Endothelial cell (in vitro differentiated cells): ENCODE results near the gene OPN1LW. TPM values are rescaled to one million over a fixed set of nuclear protein-coding genes. Genes with fewer than 3 reads are reported as not detected.
"Not testable (repeated sequence)": the region's sequence is repeated elsewhere in the genome, so short reads cannot be mapped to it uniquely, and the experiment has no call there.

ENCODE experiments used
- DNase-seq: peaks from one replicate; pipeline ENCODE4 v3.0.0; 2021; ENCODE audit warnings: low spot score
- H3K27ac Mint-ChIP-seq: one replicate; pipeline ENCODE4 v1.8.0; 2021; ENCODE audit warnings: mixed read lengths, inconsistent platforms; ENCODE audit not compliant: unreplicated experiment
- H3K27me3 Mint-ChIP-seq: one replicate; pipeline ENCODE4 v1.8.0; 2021; ENCODE audit warnings: mild to moderate bottlenecking, moderate library complexity, mixed read lengths, inconsistent platforms; ENCODE audit not compliant: unreplicated experiment
- H3K36me3 Mint-ChIP-seq: one replicate; pipeline ENCODE4 v1.8.0; 2021; ENCODE audit warnings: mild to moderate bottlenecking, low read depth, mixed read lengths, inconsistent platforms; ENCODE audit not compliant: unreplicated experiment
- H3K4me1 Mint-ChIP-seq: one replicate; pipeline ENCODE4 v1.8.0; 2021; ENCODE audit warnings: mild to moderate bottlenecking, mixed read lengths, inconsistent platforms; ENCODE audit not compliant: unreplicated experiment
- H3K4me3 Mint-ChIP-seq: one replicate; pipeline ENCODE4 v1.8.0; 2021; ENCODE audit warnings: mild to moderate bottlenecking, mixed read lengths, inconsistent platforms; ENCODE audit not compliant: unreplicated experiment
- H3K9me3 Mint-ChIP-seq: one replicate; pipeline ENCODE4 v1.8.0; 2021; ENCODE audit warnings: mixed read lengths, inconsistent platforms; ENCODE audit not compliant: unreplicated experiment
- long read RNA-seq: library from polyadenylated mRNA; unstranded; transcript quantifications from one replicate; pipeline ENCODE4 v2.0.0, GENCODE V29; 2020; ENCODE audit not compliant: unreplicated experiment
- total RNA-seq: library from RNA; stranded (reverse); fragmentation: NEBNext Ultra II Directional; extraction: Animal tissue kit (Norgen Biotek cat#: 25700); gene quantifications from one replicate; pipeline ENCODE4 v1.2.1, GENCODE V29; 2021; ENCODE audit not compliant: unreplicated experiment
- TF ChIP-seq, protein P1 (sequence below): fragments of 200-600 bp; sonication (generic); IDR thresholded peaks from one replicate; pipeline ENCODE4 v1.5.0; 2021; ENCODE audit warnings: antibody characterized with exemption; ENCODE audit not compliant: unreplicated experiment

The OPN1LW gene
- total RNA-seq, result not detected
- long read RNA-seq, result 0 reads

- not testable (repeated sequence) for DNase-seq, H3K4me1 Mint-ChIP-seq, H3K27me3 Mint-ChIP-seq, H3K4me3 Mint-ChIP-seq, H3K9me3 Mint-ChIP-seq, H3K27ac Mint-ChIP-seq, H3K36me3 Mint-ChIP-seq
Observed at GRCh38 chrX:154144010-154144409, at the start of gene OPN1LW. OPN1LW (plus strand) TSS chrX:154144243; CDS start chrX:154144284, 41 bp downstream.

DNA sequence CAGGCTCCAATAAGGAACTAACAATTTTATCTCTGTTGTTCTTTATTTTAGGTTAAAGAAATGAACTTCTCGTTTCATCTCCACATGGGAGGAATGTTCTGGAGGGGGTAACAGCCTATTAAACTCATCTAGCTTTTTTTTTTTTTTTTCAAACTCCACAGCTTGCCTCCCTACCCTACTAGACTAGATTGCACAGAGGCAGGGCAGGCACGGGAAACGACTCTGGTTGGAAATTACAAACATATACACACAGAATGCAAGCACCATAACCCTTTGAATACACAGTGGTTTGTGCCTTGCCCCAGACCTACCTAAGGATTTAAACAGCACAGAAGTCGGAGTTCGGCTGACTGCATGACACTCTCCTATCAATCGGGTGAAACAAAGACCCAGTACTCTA lies 49.2 kb upstream of the OPN1LW start:
- no peaks in the 10 kb centered on the region for H3K9me3 Mint-ChIP-seq
- DNase-seq, result no peak
- peak overlapping the region; percentile 83 for H3K27ac Mint-ChIP-seq
- TF ChIP-seq, protein P1, sequence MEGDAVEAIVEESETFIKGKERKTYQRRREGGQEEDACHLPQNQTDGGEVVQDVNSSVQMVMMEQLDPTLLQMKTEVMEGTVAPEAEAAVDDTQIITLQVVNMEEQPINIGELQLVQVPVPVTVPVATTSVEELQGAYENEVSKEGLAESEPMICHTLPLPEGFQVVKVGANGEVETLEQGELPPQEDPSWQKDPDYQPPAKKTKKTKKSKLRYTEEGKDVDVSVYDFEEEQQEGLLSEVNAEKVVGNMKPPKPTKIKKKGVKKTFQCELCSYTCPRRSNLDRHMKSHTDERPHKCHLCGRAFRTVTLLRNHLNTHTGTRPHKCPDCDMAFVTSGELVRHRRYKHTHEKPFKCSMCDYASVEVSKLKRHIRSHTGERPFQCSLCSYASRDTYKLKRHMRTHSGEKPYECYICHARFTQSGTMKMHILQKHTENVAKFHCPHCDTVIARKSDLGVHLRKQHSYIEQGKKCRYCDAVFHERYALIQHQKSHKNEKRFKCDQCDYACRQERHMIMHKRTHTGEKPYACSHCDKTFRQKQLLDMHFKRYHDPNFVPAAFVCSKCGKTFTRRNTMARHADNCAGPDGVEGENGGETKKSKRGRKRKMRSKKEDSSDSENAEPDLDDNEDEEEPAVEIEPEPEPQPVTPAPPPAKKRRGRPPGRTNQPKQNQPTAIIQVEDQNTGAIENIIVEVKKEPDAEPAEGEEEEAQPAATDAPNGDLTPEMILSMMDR, result no peak
- H3K4me1 Mint-ChIP-seq, result peaks cover 40% of the 10 kb centered on the region
- H3K36me3 Mint-ChIP-seq, result peaks cover 12% of the 10 kb centered on the region
- H3K27me3 Mint-ChIP-seq, result peaks cover 3% of the 10 kb centered on the region
- peak overlapping the region; percentile 94 for H3K4me3 Mint-ChIP-seq

DNA sequence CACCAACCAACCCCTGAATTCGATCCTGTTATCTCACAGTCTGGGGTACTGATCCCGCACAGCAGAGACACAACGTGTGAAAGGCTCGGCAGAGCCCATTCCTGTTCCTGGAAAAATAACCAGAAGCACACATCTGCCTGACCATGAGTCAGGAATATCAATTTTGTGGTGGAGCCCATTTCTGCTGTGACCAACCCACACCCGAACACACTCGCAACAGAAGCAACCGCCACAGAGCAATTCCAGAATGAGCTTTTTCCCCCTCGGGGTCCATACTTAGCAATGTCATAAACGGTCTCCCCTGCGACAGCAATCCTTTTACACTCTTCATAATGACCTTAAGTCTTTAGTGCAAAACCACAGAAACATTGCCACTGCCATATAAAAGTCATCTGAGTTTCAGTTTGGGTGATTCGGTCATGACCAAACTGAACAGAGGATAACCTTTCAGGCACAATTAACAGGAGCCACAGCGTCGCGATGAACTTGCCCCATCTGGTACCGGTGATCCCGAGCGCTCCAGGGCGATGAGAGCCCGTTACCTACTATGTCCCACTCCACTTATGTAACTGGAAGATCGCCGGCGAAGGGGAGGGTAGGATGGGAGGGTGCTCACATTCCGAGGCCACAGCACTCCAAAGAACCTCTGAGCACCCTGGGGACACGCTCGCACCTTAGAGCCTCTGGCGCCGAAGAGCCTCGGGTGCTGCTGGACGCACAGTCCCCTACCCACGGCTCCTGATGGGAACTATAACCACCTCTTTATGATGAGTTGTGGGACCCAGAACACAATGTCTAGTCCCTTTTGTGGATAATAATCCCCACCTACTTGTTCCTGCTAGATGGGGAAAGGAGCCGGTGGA lies 47.7 kb upstream of the OPN1LW start:
- Mint-ChIP-seq H3K27me3 (peaks cover 3% of the 10 kb centered on the region), H3K27ac (peak overlapping the region; percentile 59), H3K36me3 (peaks cover 5% of the 10 kb centered on the region), H3K9me3 (no peaks in the 10 kb centered on the region), H3K4me1 (peaks cover 33% of the 10 kb centered on the region), H3K4me3 (peak overlapping the region; percentile 94)
- peak; percentile 5 for DNase-seq
- TF ChIP-seq, protein P1, result no peak

GRCh38 chrX:154097003-154097588 lies 46.9 kb upstream of the OPN1LW start:
- Mint-ChIP-seq H3K27me3 (peaks cover 3% of the 10 kb centered on the region), H3K36me3 (peaks cover 5% of the 10 kb centered on the region), H3K27ac (no peak overlapping the region), H3K4me3 (peak overlapping the region; percentile 94), H3K9me3 (no peaks in the 10 kb centered on the region), H3K4me1 (peaks cover 32% of the 10 kb centered on the region)
- TF ChIP-seq, protein P1, result no peak
- peak; percentile 71 for DNase-seq

DNA sequence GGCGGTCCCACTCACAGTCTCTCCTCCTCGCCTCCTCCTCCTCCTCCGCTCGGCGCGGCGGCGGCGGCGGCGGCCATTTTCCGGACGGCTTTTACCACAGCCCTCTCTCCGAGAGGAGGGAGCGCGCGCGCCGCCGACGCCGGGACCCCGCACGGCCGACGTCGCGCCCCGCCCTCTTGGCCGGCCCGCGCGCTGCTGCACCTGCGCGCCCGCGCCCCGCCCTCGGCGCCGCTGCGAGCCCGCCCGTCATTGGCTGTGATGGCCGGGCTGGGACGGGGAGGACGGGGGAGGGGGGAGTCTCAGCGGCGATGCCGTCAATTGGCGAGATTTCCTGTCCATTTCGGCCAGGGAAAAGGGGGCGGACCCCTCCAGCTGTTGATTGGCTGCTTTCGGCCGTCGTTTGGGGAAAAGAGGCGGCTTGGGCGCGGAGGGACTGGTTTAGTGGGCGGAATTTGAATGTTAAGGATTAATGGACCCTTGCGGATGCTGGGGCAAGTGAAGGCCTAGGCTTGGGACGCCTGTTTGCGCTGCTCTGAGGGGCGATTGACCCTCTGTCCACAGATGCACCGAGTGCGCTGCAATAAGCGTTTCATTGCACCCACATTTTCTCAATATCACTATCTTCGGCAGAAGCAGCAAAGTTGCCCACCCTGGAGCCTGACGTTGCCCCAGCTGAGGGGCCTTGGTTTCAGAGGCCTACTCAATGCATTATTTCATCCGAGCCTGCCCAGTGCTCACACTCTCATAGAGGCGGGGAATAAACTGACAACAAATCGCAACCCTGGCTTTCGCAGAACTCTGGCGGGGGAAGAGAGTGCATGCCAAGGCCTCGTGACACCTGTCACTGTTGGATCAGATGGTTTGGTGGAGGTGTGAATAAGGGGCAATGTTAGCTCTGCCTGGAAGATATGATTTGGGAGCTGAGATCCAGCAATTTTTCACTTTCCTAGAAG lies 46.2 kb upstream of the OPN1LW start, which contains the start of gene MECP2:
TSS of gene MECP2 (minus strand) at position 129 of the 953 bp plus-strand sequence.
- H3K27me3 Mint-ChIP-seq, result peaks cover 3% of the 10 kb centered on the region
- TF ChIP-seq, protein P1, result no peak
- peak within 1 kb of the TSS; percentile 94 for H3K4me3 Mint-ChIP-seq
- peak; percentile 88 for DNase-seq
- peaks cover 5% of the 10 kb centered on the region for H3K36me3 Mint-ChIP-seq
- peaks cover 24% of the 10 kb centered on the region for H3K4me1 Mint-ChIP-seq
- H3K9me3 Mint-ChIP-seq, result no peaks in the 10 kb centered on the region
- H3K27ac Mint-ChIP-seq, result no peak within 1 kb of the TSS
